GM18867 (cell line): ENCODE data around the gene UNCX.

Experiments
- ATAC-seq: cut with Tn5 transposase; IDR thresholded peaks from one replicate; pipeline ENCODE4 v1.9.1; 2021; ENCODE audit warnings: mild to moderate bottlenecking, moderate library complexity; ENCODE audit not compliant: unreplicated experiment

UNCX gene

GRCh38 chr7:1231214-1232102, 1.2 kb upstream of the UNCX start:
- no peak for ATAC-seq

GRCh38 chr7:1232103-1232466, 587 bp upstream of the UNCX start:
- ATAC-seq = no peak

GRCh38 chr7:1233333-1234048, 819 bp downstream of the UNCX start:
- no peak for ATAC-seq

- no peak for ATAC-seq
Observed at GRCh38 chr7:1234049-1234880, 1.6 kb downstream of the UNCX start.

DNA sequence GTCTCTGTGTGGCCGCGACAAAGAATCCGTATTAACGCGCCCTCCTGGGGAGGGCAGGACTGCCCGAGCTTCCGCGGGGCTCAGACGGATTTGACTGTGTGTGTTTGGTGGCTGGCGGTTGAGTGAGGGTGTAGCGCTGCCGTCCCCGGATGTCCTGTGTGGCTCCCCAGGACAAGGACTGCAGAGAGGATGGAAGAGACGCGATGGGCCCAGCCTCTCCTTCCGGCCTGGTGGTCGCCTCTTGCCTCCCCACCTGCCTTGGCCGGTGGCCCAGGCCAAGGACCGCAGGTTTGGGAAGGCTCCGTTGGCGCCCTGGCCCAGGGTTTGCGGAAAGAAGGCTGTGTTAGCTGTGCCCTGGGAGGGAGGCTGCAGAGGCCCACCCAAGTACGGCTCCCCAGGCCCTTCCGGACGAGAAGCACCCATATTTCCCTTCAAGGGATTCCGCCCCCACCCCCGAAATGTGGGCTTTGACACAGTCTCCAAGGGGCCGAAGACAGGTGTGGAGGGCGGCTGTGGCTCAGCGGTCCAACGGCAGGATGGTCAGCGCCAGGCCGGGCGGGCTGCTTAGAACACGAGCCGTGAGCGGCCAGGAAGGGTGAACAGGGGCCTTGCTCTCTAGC, 2.3 kb downstream of the UNCX start:
- no peak for ATAC-seq

DNA sequence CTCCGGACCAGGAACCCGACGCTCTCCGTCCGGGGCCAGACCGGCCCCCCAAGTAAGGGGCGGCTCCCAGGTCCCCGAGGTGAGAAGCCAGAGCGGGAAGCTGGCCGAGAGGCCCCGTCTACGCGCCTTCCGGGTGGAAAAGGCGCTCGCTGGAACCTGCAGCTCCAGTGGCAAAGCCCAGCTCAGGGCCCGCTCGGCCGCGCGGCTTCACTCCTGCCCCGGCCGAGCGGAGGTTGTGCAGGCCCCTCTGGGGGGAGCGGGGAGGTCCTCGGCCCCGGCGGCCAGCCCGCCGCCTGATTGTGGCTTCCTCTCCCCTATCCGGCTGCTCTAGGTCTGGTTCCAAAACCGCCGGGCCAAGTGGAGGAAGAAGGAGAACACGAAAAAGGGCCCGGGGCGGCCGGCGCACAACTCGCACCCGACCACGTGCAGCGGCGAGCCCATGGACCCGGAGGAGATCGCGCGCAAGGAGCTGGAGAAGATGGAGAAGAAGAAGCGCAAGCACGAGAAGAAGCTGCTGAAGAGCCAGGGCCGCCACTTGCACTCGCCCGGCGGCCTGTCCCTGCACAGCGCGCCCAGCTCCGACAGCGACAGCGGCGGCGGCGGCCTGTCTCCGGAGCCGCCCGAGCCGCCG, 2.9 kb downstream of the UNCX start:
- no peak for ATAC-seq

DNA sequence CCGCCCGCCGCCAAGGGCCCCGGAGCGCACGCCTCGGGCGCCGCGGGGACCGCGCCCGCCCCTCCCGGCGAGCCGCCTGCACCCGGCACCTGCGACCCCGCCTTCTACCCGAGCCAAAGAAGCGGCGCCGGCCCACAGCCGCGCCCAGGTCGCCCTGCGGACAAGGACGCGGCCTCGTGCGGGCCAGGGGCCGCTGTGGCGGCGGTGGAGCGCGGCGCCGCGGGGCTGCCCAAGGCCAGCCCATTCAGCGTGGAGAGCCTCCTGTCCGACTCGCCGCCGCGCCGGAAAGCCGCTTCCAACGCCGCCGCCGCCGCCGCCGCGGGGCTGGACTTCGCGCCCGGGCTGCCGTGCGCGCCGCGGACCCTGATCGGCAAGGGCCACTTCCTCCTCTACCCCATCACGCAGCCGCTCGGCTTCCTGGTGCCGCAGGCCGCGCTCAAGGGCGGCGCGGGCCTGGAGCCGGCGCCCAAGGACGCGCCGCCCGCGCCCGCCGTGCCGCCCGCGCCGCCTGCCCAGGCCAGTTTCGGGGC, 3.5 kb downstream of the UNCX start:
- ATAC-seq = no peak

GRCh38 chr7:1236831-1237701, 4.4 kb downstream of the UNCX start:
- no peak for ATAC-seq

GRCh38 chr7:1237704-1238255, 5.1 kb downstream of the UNCX start:
- no peak for ATAC-seq

DNA sequence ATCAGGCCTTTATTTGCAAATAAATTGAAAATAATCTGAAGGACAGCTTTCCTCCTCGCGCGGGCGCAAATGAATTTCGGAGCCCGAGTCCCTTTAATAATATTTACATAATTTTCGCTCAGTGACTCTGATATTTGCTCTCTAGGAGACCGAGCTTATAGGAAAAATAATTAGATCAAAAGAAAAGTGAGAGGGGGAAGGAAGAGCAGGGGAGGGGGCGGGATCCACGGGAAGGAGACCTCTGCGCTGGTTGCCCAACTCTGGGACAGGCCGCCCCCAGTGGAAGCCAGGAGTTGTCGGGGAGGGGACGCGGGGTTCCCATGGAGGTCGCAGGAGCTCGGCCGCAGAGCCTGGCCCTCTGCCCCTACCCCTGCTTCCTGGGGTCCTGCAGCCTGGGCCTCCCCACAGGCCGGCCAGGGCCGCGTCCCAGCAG, 5.8 kb downstream of the UNCX start:
- ATAC-seq = no peak

DNA sequence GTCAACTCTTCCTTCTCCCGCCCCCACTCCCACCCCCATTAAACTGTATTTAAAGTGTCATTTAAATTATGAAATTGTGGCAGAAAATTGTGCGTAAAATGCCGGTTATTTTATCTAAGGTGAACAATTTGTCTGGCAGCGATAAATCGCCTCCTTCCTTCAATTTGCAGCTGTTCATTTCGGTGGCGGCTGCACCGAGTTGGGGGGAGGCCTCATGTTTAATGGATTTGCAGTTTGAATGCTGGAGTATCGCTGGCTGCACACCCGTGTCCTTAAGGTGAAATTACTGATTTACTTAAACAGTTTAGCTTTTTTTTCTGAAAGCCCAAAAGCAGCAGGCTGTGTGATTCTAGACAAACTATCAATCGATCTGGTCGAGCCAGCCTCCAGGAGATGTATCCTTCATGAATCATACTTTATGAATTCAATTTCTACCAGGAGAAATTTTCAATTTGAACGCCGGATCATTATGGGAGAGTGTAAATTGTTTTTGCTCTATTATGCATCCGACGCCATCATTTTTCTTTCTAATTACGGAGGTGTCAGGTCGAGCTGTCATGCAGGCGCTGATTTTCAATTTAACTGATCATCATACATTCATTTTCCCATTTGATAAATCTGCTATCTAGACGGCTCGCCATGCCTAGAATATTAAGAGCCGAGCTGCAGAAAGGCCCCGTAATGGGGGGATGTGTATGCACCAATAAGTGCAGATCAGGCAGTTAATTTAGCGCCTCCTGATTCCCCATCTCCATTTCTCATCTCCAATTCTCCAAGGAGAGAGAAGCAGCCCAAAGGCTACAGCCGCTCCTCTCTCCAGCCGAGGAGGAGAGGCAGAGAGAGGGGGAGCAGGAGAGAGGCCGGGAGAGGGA, 6.5 kb downstream of the UNCX start:
- no peak for ATAC-seq

GRCh38 chr7:1239803-1240516, 7.3 kb downstream of the UNCX start:
- no peak for ATAC-seq

GRCh38 chr7:1240517-1241257, 8.0 kb downstream of the UNCX start:
- no peak for ATAC-seq

DNA sequence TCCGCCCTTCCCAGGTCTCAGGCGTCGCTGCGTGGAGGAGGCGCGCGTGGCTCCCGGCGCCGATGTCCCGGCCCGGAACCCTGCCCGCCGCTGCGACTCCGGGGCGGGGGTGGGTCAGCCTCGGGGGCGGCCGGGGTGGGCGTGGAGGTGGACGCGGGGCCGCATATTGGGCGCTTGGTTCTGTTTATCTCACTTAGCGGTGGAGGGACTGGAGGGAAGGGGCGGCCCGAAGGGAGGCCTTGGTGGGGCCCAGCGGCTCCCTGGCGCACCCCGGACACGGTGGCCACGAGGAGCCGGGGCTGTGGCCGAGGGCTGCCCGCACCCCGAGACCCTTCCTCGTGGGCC, 8.6 kb downstream of the UNCX start:
- ATAC-seq = no peak

- no peak for ATAC-seq
Observed at GRCh38 chr7:1241603-1242255, 9.1 kb downstream of the UNCX start.

DNA sequence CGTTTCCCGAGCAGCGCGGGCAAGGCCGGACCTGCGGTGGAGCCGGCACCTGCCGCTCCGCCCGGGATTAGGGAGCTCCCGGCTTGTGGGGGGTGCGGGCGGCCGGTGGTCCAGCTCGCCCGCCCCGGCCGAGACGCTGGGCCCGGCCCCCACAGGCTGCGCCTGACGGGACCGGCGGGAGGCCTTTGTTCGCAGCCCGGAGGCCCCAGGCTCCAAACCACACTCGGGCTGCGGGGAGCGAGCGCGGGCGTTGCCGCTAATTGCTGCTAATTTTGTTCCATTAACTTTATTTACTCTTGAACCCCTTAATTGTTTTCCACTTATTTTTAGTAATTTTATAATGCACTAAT, 9.6 kb downstream of the UNCX start:
- no peak for ATAC-seq
